RWPE2 (cell line): ENCODE measurements around the gene UMODL1.
A peak's percentile ranks its signal among the peaks of the same experiment; 100 is the strongest.

Experiments
- ATAC-seq: fragments of 200-7000 bp; cut with Tn5 transposase; 3 replicates; pipeline ENCODE4 v1.9.1; 2021; ENCODE audit warnings: low read depth
- DNase-seq: peaks from one replicate; pipeline ENCODE4 v3.0.0-alpha.2; 2020; ENCODE audit warnings: low spot score
- H3K27ac ChIP-seq: fragments of 450-650 bp; 2 replicates; pipeline ENCODE4 v1.5.1; 2017; ENCODE audit warnings: mild to moderate bottlenecking; ENCODE audit not compliant: poor library complexity, severe bottlenecking
- H3K27me3 ChIP-seq: fragments of 250-450 bp; sonication (Bioruptor Pico); 2 replicates; pipeline ENCODE4 v1.5.1; 2021; ENCODE audit warnings: mild to moderate bottlenecking, moderate library complexity; ENCODE audit not compliant: insufficient read depth, poor library complexity, severe bottlenecking
- H3K36me3 ChIP-seq: fragments of 250-450 bp; sonication (Bioruptor Pico); 2 replicates; pipeline ENCODE4 v1.5.1; 2020; ENCODE audit warnings: low read depth, mild to moderate bottlenecking, moderate library complexity
- H3K4me1 ChIP-seq: fragments of 250-450 bp; sonication (Bioruptor Pico); 2 replicates; pipeline ENCODE4 v1.5.1; 2021; ENCODE audit warnings: mild to moderate bottlenecking, moderate library complexity; ENCODE audit not compliant: insufficient read depth, poor library complexity, severe bottlenecking
- H3K4me3 ChIP-seq: fragments of 250-450 bp; sonication (Bioruptor Pico); 2 replicates; pipeline ENCODE4 v1.5.1; 2021; ENCODE audit warnings: mild to moderate bottlenecking, moderate library complexity; ENCODE audit not compliant: severe bottlenecking
- H3K9me3 ChIP-seq: fragments of 250-450 bp; sonication (Bioruptor Pico); 2 replicates; pipeline ENCODE4 v1.5.1; 2021; ENCODE audit warnings: mild to moderate bottlenecking, moderate library complexity; ENCODE audit not compliant: severe bottlenecking
- TF ChIP-seq, protein P1 (sequence below): fragments of 450-650 bp; IDR thresholded peaks from one replicate; pipeline ENCODE4 v1.5.1; 2017; ENCODE audit warnings: mild to moderate bottlenecking, moderate library complexity; ENCODE audit not compliant: poor library complexity, severe bottlenecking

The UMODL1 gene

DNA sequence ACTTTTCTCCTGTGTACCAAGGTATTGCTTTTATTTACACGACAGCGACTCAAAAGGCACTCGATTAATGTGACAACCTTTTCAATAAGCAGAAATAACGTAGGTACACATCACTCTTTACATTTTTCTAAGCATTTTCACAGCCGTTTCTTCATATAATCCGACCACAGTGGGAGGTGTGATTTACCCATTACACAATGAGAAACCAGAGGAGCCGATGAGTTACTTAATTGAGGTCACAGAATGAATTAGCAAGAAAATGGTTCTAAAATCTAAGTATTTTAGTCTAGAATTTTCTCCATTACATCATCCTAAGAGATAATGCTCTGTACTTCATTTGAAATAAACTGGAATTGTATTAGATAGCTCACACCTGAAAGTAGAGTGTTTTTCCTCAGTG lies 71.5 kb downstream of the UMODL1 start:
- ATAC-seq (no peak), DNase-seq (no peak)
- Histone ChIP-seq H3K27ac (no peak overlapping the region), H3K27me3 (no peaks in the 10 kb centered on the region), H3K4me1 (no peaks in the 10 kb centered on the region), H3K9me3 (no peaks in the 10 kb centered on the region), H3K36me3 (no peaks in the 10 kb centered on the region), H3K4me3 (no peak overlapping the region)
- TF ChIP-seq, protein P1, sequence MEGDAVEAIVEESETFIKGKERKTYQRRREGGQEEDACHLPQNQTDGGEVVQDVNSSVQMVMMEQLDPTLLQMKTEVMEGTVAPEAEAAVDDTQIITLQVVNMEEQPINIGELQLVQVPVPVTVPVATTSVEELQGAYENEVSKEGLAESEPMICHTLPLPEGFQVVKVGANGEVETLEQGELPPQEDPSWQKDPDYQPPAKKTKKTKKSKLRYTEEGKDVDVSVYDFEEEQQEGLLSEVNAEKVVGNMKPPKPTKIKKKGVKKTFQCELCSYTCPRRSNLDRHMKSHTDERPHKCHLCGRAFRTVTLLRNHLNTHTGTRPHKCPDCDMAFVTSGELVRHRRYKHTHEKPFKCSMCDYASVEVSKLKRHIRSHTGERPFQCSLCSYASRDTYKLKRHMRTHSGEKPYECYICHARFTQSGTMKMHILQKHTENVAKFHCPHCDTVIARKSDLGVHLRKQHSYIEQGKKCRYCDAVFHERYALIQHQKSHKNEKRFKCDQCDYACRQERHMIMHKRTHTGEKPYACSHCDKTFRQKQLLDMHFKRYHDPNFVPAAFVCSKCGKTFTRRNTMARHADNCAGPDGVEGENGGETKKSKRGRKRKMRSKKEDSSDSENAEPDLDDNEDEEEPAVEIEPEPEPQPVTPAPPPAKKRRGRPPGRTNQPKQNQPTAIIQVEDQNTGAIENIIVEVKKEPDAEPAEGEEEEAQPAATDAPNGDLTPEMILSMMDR, result no peak

DNA sequence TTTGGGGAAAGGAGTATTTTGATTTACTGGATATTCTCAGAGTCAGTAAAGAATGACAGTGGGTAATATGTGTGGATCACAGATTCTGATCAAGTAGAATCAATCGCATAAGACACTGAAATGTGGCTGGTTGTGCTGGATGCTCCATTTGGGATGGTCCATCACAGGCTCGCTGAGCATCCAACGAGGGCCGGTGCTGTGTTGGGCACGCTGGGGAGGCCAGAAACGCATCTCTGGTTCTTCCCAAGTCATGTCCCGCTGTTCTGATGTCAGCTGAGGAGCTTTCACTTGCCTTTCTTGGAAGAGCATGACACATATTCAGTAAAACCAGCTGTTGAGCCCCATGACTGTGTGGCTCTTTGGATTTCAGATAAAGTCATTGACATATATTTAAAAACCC lies 72.0 kb downstream of the UMODL1 start:
- no peak overlapping the region for H3K27ac ChIP-seq
- DNase-seq (no peak), ATAC-seq (no peak)
- TF ChIP-seq, protein P1, result no peak
- H3K9me3 ChIP-seq, result no peaks in the 10 kb centered on the region
- no peaks in the 10 kb centered on the region for H3K27me3 ChIP-seq
- H3K4me1 ChIP-seq, result no peaks in the 10 kb centered on the region
- H3K4me3 ChIP-seq, result no peak overlapping the region
- H3K36me3 ChIP-seq, result no peaks in the 10 kb centered on the region

DNA sequence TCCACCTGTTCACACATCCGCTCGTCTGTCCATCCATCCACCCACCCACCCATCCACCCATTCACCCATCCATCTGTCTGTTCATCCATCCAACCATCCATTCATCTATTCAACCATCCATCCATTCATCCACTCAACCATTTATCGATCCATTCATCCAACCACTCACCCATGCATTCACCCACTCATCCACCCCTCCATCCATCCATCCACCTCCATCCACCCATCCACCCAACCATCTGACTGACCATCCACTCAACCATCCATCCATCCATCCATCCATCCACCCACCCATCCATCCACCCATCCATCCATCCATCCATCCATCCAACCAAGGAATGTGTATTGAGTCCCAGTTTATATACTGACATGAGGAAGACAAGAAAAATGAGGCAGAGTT lies 73.1 kb downstream of the UMODL1 start:
- H3K9me3 ChIP-seq, result no peaks in the 10 kb centered on the region
- H3K4me1 ChIP-seq, result no peaks in the 10 kb centered on the region
- no peak for DNase-seq
- no peak overlapping the region for H3K27ac ChIP-seq
- H3K27me3 ChIP-seq, result no peaks in the 10 kb centered on the region
- H3K4me3 ChIP-seq, result no peak overlapping the region
- H3K36me3 ChIP-seq, result no peaks in the 10 kb centered on the region
- ATAC-seq, result no peak
- TF ChIP-seq, protein P1, result no peak

DNA sequence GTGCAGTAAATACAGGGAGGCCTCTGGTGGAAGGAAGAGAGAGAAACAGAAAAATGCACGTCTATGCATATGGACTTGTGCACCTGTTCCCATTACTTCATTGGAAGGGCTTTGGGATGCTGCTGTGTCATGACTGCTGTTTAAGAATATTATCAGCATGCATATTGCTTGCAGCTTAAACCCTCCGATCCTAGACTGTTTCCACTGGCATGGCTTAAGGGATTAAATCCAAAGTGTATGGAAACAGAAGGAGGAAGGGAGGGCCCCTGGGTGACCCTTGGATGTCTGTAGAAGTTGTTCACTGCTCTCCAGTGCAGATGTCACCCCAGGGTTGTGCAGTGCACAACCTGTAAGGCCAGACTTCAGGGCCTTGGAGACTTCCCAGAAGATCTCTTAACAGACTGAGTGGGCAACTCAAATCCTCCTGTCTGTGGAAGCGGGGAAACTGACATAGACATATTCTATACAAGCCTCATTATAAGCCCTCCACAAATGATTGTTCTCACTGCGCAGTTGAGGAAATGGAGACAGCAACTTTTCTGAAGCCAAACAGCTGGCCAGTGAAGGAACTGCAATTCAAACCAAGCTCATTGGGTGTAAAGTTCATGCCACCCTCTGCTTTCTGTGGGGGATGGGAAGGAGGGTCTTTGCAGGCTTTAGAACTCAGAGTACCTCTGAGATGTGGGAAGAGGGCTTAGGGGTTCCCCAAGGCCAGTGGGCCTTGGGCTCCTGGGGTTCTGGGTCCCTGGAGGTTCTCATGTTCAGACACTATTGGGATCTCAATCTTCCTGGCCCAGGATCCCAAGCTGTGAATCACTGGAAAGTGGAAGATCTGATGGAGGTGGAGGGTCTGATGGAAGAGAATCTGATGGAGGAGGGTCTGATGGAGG lies 73.8 kb downstream of the UMODL1 start:
- Histone ChIP-seq H3K4me3 (no peak overlapping the region), H3K27ac (no peak overlapping the region)
- peak; percentile 19 for DNase-seq

More for the DNA sequence above, 73.8 kb downstream of the UMODL1 start:
- no peaks in the 10 kb centered on the region for H3K27me3 ChIP-seq
- TF ChIP-seq, protein P1, result no peak
- no peaks in the 10 kb centered on the region for H3K4me1 ChIP-seq
- H3K9me3 ChIP-seq, result no peaks in the 10 kb centered on the region
- no peak for ATAC-seq
- no peaks in the 10 kb centered on the region for H3K36me3 ChIP-seq
